ENCODE measurements around the gene SLC8A3.

Gene SLC8A3

GRCh38 chr14:70064136-70064865 is 124.5 kb downstream of the SLC8A3 start:
- no peak for DNase-seq (ENCODE audit: low spot score)

- no peak for DNase-seq (ENCODE audit: low spot score)
These were observed 127.6 kb downstream of the SLC8A3 start for GRCh38 chr14:70061108-70061507.

GRCh38 chr14:70059545-70059944 is 129.2 kb downstream of the SLC8A3 start:
- no peak for DNase-seq (ENCODE audit: low spot score)

- no peak for DNase-seq (ENCODE audit: low spot score)
These were observed 131.1 kb downstream of the SLC8A3 start for GRCh38 chr14:70057519-70058136.

- DNase-seq (ENCODE audit: low spot score), result peak; percentile 31
These were observed 135.8 kb downstream of the SLC8A3 start for GRCh38 chr14:70052990-70053389.

GRCh38 chr14:70050136-70050535 is 138.6 kb downstream of the SLC8A3 start:
- DNase-seq (ENCODE audit: low spot score), result no peak

- DNase-seq (ENCODE audit: low spot score), result no peak
These were observed 139.1 kb downstream of the SLC8A3 start for GRCh38 chr14:70049605-70050004.

- DNase-seq (ENCODE audit: low spot score), result no peak
These were observed 140.5 kb downstream of the SLC8A3 start for GRCh38 chr14:70048313-70048654.

- no peak for DNase-seq (ENCODE audit: low spot score)
These were observed 141.0 kb downstream of the SLC8A3 start for GRCh38 chr14:70047598-70048312.

- DNase-seq (ENCODE audit: low spot score), result peak; percentile 81
These were observed 142.8 kb downstream of the SLC8A3 start for GRCh38 chr14:70045844-70046535.

- no peak for DNase-seq (ENCODE audit: low spot score)
These were observed 143.4 kb downstream of the SLC8A3 start for GRCh38 chr14:70045310-70045709.

GRCh38 chr14:70043001-70043400 is 145.8 kb downstream of the SLC8A3 start:
- no peak for DNase-seq (ENCODE audit: low spot score)

GRCh38 chr14:70036665-70037064 is 152.1 kb downstream of the SLC8A3 start:
- DNase-seq (ENCODE audit: low spot score), result no peak

- no peak for DNase-seq (ENCODE audit: low spot score)
These were observed 154.5 kb downstream of the SLC8A3 start for GRCh38 chr14:70034257-70034656.

GRCh38 chr14:70033561-70033960 is 155.2 kb downstream of the SLC8A3 start:
- DNase-seq (ENCODE audit: low spot score), result no peak

- no peak for DNase-seq (ENCODE audit: low spot score)
These were observed 155.6 kb downstream of the SLC8A3 start for GRCh38 chr14:70033116-70033515.

- no peak for DNase-seq (ENCODE audit: low spot score)
These were observed 156.3 kb downstream of the SLC8A3 start for GRCh38 chr14:70032447-70032846.

- DNase-seq (ENCODE audit: low spot score), result no peak
These were observed 156.7 kb downstream of the SLC8A3 start for GRCh38 chr14:70032016-70032415.

GRCh38 chr14:70029296-70030132 is 159.2 kb downstream of the SLC8A3 start:
- DNase-seq (ENCODE audit: low spot score), result no peak

- DNase-seq (ENCODE audit: low spot score), result peak; percentile 78
These were observed 160.8 kb downstream of the SLC8A3 start for GRCh38 chr14:70027785-70028428.

- no peak for DNase-seq (ENCODE audit: low spot score)
These were observed 164.9 kb downstream of the SLC8A3 start for GRCh38 chr14:70023871-70024270.
